Sigmoid colon (tissue), 4 donors: ENCODE data around the gene C1QTNF4.

Experiments used
- EP300 ChIP-seq, 4 donors: sonication (generic); formaldehyde crosslinking; IDR thresholded peaks; one replicate each; pipeline ENCODE4 v1.6.1; 2017; ENCODE audit warnings: antibody characterized with exemption in 4 of 4
- POLR2A ChIP-seq, 2 donors: fragments of 450-650 bp; IDR thresholded peaks; one replicate each; pipeline ENCODE4 v1.6.1; 2016; ENCODE audit warnings: antibody characterized with exemption in 2 of 2, mild to moderate bottlenecking in 2 of 2, moderate library complexity in 2 of 2
- POLR2AphosphoS5 ChIP-seq, 4 donors: sonication (generic); formaldehyde crosslinking; IDR thresholded peaks; one replicate each; pipeline ENCODE4 v1.6.1; 2017; ENCODE audit warnings: antibody characterized with exemption in 4 of 4
- TF ChIP-seq, protein P1 (sequence below), 4 experiments: fragments of 450-650 bp in 3 of 4; fragments of 200-600 bp in 1 of 4; IDR thresholded peaks; one replicate each; pipeline ENCODE4 v1.5.1; 2016 to 2019; ENCODE audit warnings: antibody characterized with exemption in 4 of 4, mild to moderate bottlenecking in 3 of 4, moderate library complexity in 2 of 4

DNA sequence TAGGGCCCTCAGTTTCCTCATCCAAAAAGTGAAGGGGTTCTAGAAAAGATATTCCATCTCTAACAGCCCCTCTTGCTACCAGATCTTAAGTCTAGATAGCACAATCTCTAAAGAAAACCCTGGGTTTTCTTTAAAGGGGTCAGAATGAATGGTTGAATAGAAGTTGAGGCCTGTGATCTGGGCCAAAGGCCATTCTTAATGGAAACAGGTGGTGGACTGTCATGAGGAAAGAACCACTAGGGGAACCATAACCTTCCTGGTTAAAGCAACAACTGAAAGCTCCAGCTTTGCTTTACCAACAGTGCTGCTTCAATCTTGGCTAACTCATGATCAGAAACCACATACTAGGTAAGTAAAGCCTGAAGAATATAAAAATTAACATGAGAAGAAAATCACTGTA lies 43.1 kb downstream of the C1QTNF4 start:
- TF ChIP-seq, protein P1, sequence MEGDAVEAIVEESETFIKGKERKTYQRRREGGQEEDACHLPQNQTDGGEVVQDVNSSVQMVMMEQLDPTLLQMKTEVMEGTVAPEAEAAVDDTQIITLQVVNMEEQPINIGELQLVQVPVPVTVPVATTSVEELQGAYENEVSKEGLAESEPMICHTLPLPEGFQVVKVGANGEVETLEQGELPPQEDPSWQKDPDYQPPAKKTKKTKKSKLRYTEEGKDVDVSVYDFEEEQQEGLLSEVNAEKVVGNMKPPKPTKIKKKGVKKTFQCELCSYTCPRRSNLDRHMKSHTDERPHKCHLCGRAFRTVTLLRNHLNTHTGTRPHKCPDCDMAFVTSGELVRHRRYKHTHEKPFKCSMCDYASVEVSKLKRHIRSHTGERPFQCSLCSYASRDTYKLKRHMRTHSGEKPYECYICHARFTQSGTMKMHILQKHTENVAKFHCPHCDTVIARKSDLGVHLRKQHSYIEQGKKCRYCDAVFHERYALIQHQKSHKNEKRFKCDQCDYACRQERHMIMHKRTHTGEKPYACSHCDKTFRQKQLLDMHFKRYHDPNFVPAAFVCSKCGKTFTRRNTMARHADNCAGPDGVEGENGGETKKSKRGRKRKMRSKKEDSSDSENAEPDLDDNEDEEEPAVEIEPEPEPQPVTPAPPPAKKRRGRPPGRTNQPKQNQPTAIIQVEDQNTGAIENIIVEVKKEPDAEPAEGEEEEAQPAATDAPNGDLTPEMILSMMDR (IDR thresholded peaks at IDR 0.05): no peak
- TF ChIP-seq POLR2AphosphoS5 (IDR thresholded peaks at IDR 0.05) (no peak), POLR2A (IDR thresholded peaks at IDR 0.05) (no peak), EP300 (IDR thresholded peaks at IDR 0.05) (no peak)
